Lower leg skin (tissue), 4 donors: ENCODE data around the gene FOXJ3. TPM values are rescaled to one million over a fixed set of nuclear protein-coding genes. Genes with fewer than 3 reads are reported as not detected.
A peak's percentile ranks its signal among the peaks of the same experiment; 100 is the strongest.

ENCODE experiments used
- DNase-seq, 2 donors: peaks; one replicate each; pipeline ENCODE4 v3.0.0-alpha.2; 2019; ENCODE audit warnings: low spot score in 2 of 2
- H3K4me3 ChIP-seq: fragments of 200-600 bp; sonication (generic); 2 replicates; pipeline ENCODE4 v1.5.1; 2017; ENCODE audit warnings: mild to moderate bottlenecking, low read depth; ENCODE audit not compliant: poor library complexity, severe bottlenecking
- CTCF ChIP-seq, 3 donors: fragments of 450-650 bp; IDR thresholded peaks; one replicate each; pipeline ENCODE4 v1.5.1; 2016; ENCODE audit warnings: antibody characterized with exemption in 3 of 3, mild to moderate bottlenecking in 3 of 3, moderate library complexity in 2 of 3
- POLR2A ChIP-seq, 2 donors: fragments of 450-650 bp; IDR thresholded peaks; one replicate each; pipeline ENCODE4 v1.6.1; 2016 to 2017; ENCODE audit warnings: antibody characterized with exemption in 2 of 2, mild to moderate bottlenecking in 1 of 2, moderate library complexity in 1 of 2
- WGBS, 2 donors: methylation state at CpG; one replicate each; pipeline ENCODE4 v1.1.5; 2018; 5-methylcytosine and 5-hydroxymethylcytosine counted together
- intact Hi-C: fragments of 100-400 bp; cut with DNase I; formaldehyde crosslinking; loops from one replicate; pipeline ENCODE4 v1.15.0; 2023; ENCODE audit warnings: low total_unique reads
- total RNA-seq, 4 donors: library from RNA; depleted of rRNA; stranded (reverse); fragments of >200 nt; gene quantifications; one replicate each; pipeline ENCODE4 v1.1.0, GENCODE V29; 2016

The FOXJ3 gene
- total RNA-seq, 4 donors from 2014 or later, result 29.8 to 39.6 (median 35.9) TPM

DNA sequence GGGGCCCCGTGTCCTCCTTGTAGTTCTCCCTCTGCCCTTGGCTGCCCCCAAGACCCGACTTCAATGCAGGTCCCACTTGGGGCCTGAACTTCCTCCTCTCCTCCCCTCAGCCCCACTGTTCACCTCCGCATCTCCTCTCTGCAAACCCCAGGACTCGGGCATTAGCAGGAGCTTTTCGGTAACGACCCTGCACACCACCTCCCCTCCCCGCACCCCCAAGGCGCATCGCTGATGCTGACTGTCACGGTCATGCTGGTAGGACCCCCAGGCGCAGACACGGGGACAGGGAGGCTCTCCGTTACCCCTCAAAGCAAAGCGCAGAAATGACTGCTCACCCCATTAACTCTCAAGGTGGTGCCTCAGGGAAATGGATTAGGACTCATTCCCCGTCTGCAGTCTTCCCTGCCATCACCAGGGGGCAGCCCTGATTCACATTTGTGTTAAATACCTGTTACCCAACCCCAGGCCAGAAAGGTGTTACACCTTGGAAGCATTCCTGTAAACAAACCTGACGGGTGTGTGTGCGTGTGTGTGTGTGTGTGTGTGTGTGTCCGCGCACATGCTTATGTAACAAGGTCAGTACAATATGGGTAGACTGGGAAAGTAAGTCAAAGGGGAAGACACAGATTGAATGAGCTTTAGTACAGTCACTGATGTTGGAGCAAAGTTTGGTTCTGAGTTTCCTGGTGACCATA is 188.3 kb downstream of the FOXJ3 start:
- TF ChIP-seq CTCF (IDR thresholded peaks at IDR 0.05) (peak in 1 of 3 donors; percentile 83), POLR2A (IDR thresholded peaks at IDR 0.05) (no peak)
- peak; percentile 77 to 95 for DNase-seq
- WGBS, 2 donors, result 17 to 21% methylated on average over 17 to 19 of the region's 19 CpGs
- H3K4me3 ChIP-seq, result no peak overlapping the region
- intact Hi-C loops, result loop anchor here (2.0 kb wide), 1 partner anchor 26 kb away; no protein-coding TSS in a partner anchor

- intact Hi-C loops, result loop anchor here (2.0 kb wide), 1 partner anchor 27 kb away; no protein-coding TSS in a partner anchor
- H3K4me3 ChIP-seq, result no peak overlapping the region
- WGBS, 2 donors, result 58 to 70% methylated on average over 25 to 37 of the region's 41 CpGs
- TF ChIP-seq CTCF (IDR thresholded peaks at IDR 0.05) (no peak), POLR2A (IDR thresholded peaks at IDR 0.05) (no peak)
- DNase-seq, result peak in 1 of 2 donors; percentile 78
These were observed 189.0 kb downstream of the FOXJ3 start for GRCh38 chr1:42145764-42146625.

GRCh38 chr1:42145389-42145716 is 189.7 kb downstream of the FOXJ3 start:
- TF ChIP-seq CTCF (IDR thresholded peaks at IDR 0.05) (no peak), POLR2A (IDR thresholded peaks at IDR 0.05) (no peak)
- intact Hi-C loops, result no loop called here
- WGBS, 2 donors, result 71 to 79% methylated on average over 8 of the region's 8 CpGs
- no peak overlapping the region for H3K4me3 ChIP-seq
- peak in 1 of 2 donors; percentile 58 for DNase-seq

GRCh38 chr1:42144711-42145388 is 190.2 kb downstream of the FOXJ3 start:
- whole genome bisulfite sequencing, 2 donors, result 76 to 78% methylated on average over 12 of the region's 12 CpGs
- intact Hi-C loops, result no loop called here

More at GRCh38 chr1:42144711-42145388, 190.2 kb downstream of the FOXJ3 start:
- no peak overlapping the region for H3K4me3 ChIP-seq
- peak in 1 of 2 donors; percentile 71 for DNase-seq
- no peak for TF ChIP-seq POLR2A (IDR thresholded peaks at IDR 0.05)
- TF ChIP-seq CTCF (IDR thresholded peaks at IDR 0.05), result no peak
